HCT116 (cell line): Measurements from ENCODE around the gene ELMOD3. TPM values are rescaled to one million over a fixed set of nuclear protein-coding genes. Genes with fewer than 3 reads are reported as not detected.

ENCODE experiments used
- ATAC-seq: fragments of 200-7000 bp; cut with Tn5 transposase; 2 replicates; pipeline ENCODE4 v1.9.1; 2020; ENCODE audit warnings: mild to moderate bottlenecking, moderate library complexity
- BruUV-seq: library from RNA; stranded (reverse); fragments of 400-500 nt; replicated peaks from 2 replicates; lab custom pipeline; 2021; lab: Mats Ljungman, UMichigan
- CTCF ChIA-PET: fragments of 300-600 bp; sonication (Branson Sonifier 250); formaldehyde crosslinking; loops from one replicate; lab custom pipeline; 2021; ENCODE audit warnings: antibody characterized with exemption; lab: Charles Lee
- POLR2A ChIA-PET: fragments of 300-600, 350-600 bp; sonication (Branson Sonifier 250); formaldehyde crosslinking; loops from one replicate; lab custom pipeline; 2021; ENCODE audit warnings: antibody characterized with exemption; lab: Charles Lee
- RAD21 ChIA-PET, 2 experiments: fragments of 300-600 bp; sonication (Branson Sonifier 250); formaldehyde crosslinking; loops; one replicate each; lab custom pipeline; 2023; ENCODE audit warnings: low total read pairs in 2 of 2; ENCODE audit not compliant: uncharacterized antibody in 2 of 2, unreplicated experiment in 2 of 2, low non-redundant PET in 1 of 2; lab: Charles Lee
- DNase-seq: peaks from one replicate; pipeline ENCODE4 v3.0.0-alpha.2; 2010; ENCODE audit warnings: low read depth, low spot score
- H2AFZ ChIP-seq: fragments of 200-600 bp; shearing (Covaris generic), sonication (generic); 2 replicates; pipeline ENCODE4 v1.6.1; 2017; ENCODE audit warnings: low read depth, mixed run types, mixed read lengths, antibody characterized with exemption, low read length; ENCODE audit not compliant: poor library complexity, severe bottlenecking
- H3K27ac ChIP-seq: 2 replicates; pipeline ENCODE4 v1.5.1; 2012; ENCODE audit warnings: low read depth, low read length
- H3K27me3 ChIP-seq: fragments of 200-600 bp; sonication (generic); 2 replicates; pipeline ENCODE4 v1.6.1; 2016; ENCODE audit warnings: mixed run types, low read length, mixed read lengths; ENCODE audit not compliant: insufficient read depth
- H3K36me3 ChIP-seq, 2 experiments: fragments of 200-500 bp in 1 of 2; fragments of 200-600 bp in 1 of 2; sonication (Bioruptor generic) in 1 of 2; sonication (generic) in 1 of 2; 2 replicates each; pipeline versions ENCODE4 v1.5.1 to v1.6.1; 2014 to 2016; ENCODE audit warnings: low read length in 2 of 2, inconsistent platforms in 1 of 2, mixed read lengths in 1 of 2, mixed run types in 1 of 2; ENCODE audit not compliant: insufficient read depth in 2 of 2, control insufficient read depth in 1 of 2
- H3K4me1 ChIP-seq, 2 experiments: fragments of 200-600 bp in 1 of 2; sonication (generic) in 1 of 2; 2 replicates each; pipeline versions ENCODE4 v1.5.1 to v1.6.1; 2012 to 2017; ENCODE audit warnings: low read length in 2 of 2, inconsistent platforms in 1 of 2, mild to moderate bottlenecking in 1 of 2, mixed read lengths in 1 of 2, mixed run types in 1 of 2, moderate library complexity in 1 of 2; ENCODE audit not compliant: insufficient read depth in 2 of 2, control insufficient read depth in 1 of 2
- H3K4me2 ChIP-seq: fragments of 200-600 bp; sonication (generic); 2 replicates; pipeline ENCODE4 v1.6.1; 2017; ENCODE audit warnings: mixed run types, low read length, mixed read lengths
- H3K4me3 ChIP-seq, 2 experiments: fragments of 200-600 bp in 1 of 2; sonication (generic) in 1 of 2; replicated peaks in 1 of 2; 2 replicates each; pipeline ENCODE4 v1.5.1; 2011 to 2016; ENCODE audit warnings: low read length in 2 of 2, control low read depth in 1 of 2, low read depth in 1 of 2, mild to moderate bottlenecking in 1 of 2, mixed read lengths in 1 of 2, mixed run types in 1 of 2
- H3K79me2 ChIP-seq: fragments of 200-600 bp; sonication (generic); 2 replicates; pipeline ENCODE4 v1.6.1; 2017; ENCODE audit warnings: mild to moderate bottlenecking, mixed run types, low read length, moderate library complexity, mixed read lengths; ENCODE audit not compliant: insufficient read depth
- H3K9ac ChIP-seq: fragments of 200-600 bp; sonication (generic); 2 replicates; pipeline ENCODE4 v1.6.1; 2016; ENCODE audit warnings: low read length, mixed read lengths
- H3K9me2 ChIP-seq: fragments of 200-600 bp; sonication (generic), shearing (Covaris generic); 2 replicates; pipeline ENCODE4 v1.6.1; 2017; ENCODE audit warnings: mixed run types, mild to moderate bottlenecking, moderate library complexity; ENCODE audit not compliant: insufficient read depth
- H3K9me3 ChIP-seq, 2 experiments: fragments of 200-500 bp in 1 of 2; fragments of 200-600 bp in 1 of 2; sonication (Bioruptor generic) in 1 of 2; sonication (generic) in 1 of 2; 2 replicates each; pipeline ENCODE4 v1.6.1; 2014 to 2017; ENCODE audit warnings: low read length in 2 of 2, mixed read lengths in 2 of 2, inconsistent platforms in 1 of 2, low read depth in 1 of 2, mild to moderate bottlenecking in 1 of 2, mixed run types in 1 of 2, moderate library complexity in 1 of 2; ENCODE audit not compliant: control insufficient read depth in 1 of 2, insufficient read depth in 1 of 2
- H4K20me1 ChIP-seq: fragments of 200-600 bp; sonication (generic), shearing (Covaris generic); 2 replicates; pipeline ENCODE4 v1.6.1; 2017; ENCODE audit warnings: mixed run types, mild to moderate bottlenecking, moderate library complexity; ENCODE audit not compliant: insufficient read depth
- CBX3 ChIP-seq: IDR thresholded peaks from 2 replicates; pipeline ENCODE4 v1.6.1; 2012; ENCODE audit warnings: low read depth
- CEBPB ChIP-seq: IDR thresholded peaks from 2 replicates; pipeline ENCODE4 v1.6.1; 2012; ENCODE audit warnings: low read depth
- CTCF ChIP-seq, 3 experiments: fragments of 200-600 bp in 1 of 3; sonication (generic) in 1 of 3; IDR thresholded peaks in 2 of 3; conservative IDR thresholded peaks in 1 of 3; 2 replicates each; pipeline ENCODE4 v1.5.1; 2012 to 2017; ENCODE audit warnings: low read depth in 2 of 3, low read length in 2 of 3, antibody characterized with exemption in 1 of 3, borderline replicate concordance in 1 of 3, control low read depth in 1 of 3, mild to moderate bottlenecking in 1 of 3, mixed read lengths in 1 of 3, mixed run types in 1 of 3, moderate library complexity in 1 of 3; ENCODE audit not compliant: insufficient read depth in 1 of 3
- EGR1 ChIP-seq: IDR thresholded peaks from 2 replicates; pipeline ENCODE4 v1.6.1; 2012; ENCODE audit warnings: low read depth
- ELF1 ChIP-seq: IDR thresholded peaks from 2 replicates; pipeline ENCODE4 v1.6.1; 2012; ENCODE audit warnings: low read depth, borderline replicate concordance
- EZH2phosphoT487 ChIP-seq: fragments of 200-600 bp; IDR thresholded peaks from 2 replicates; pipeline ENCODE4 v1.6.1; 2018; ENCODE audit warnings: antibody characterized with exemption, borderline replicate concordance
- FOSL1 ChIP-seq: IDR thresholded peaks from 2 replicates; pipeline ENCODE4 v1.6.1; 2012; ENCODE audit warnings: low read depth
- JUND ChIP-seq: IDR thresholded peaks from 2 replicates; pipeline ENCODE4 v1.6.1; 2012
- POLR2A ChIP-seq: IDR thresholded peaks from 2 replicates; pipeline ENCODE4 v1.7.0; 2011; ENCODE audit warnings: borderline replicate concordance; ENCODE audit not compliant: insufficient read depth, insufficient read length; ENCODE audit errors: extremely low read depth
- RAD21 ChIP-seq: IDR thresholded peaks from 2 replicates; pipeline ENCODE4 v1.6.1; 2012; ENCODE audit warnings: low read depth, mild to moderate bottlenecking
- SIN3A ChIP-seq: IDR thresholded peaks from 2 replicates; pipeline ENCODE4 v1.6.1; 2012; ENCODE audit warnings: low read depth
- SP1 ChIP-seq: IDR thresholded peaks from 2 replicates; pipeline ENCODE4 v1.6.1; 2012; ENCODE audit warnings: low read depth
- SRF ChIP-seq: IDR thresholded peaks from 2 replicates; pipeline ENCODE4 v1.6.1; 2012; ENCODE audit warnings: low read depth
- TCF7L2 ChIP-seq: IDR thresholded peaks from 2 replicates; pipeline ENCODE4 v1.7.0; 2011; ENCODE audit warnings: borderline replicate concordance, inconsistent platforms; ENCODE audit not compliant: insufficient read depth, insufficient read length; ENCODE audit errors: extremely low read depth
- YY1 ChIP-seq: IDR thresholded peaks from 2 replicates; pipeline ENCODE4 v1.6.1; 2011; ENCODE audit warnings: low read length, low read depth, moderate library complexity, mild to moderate bottlenecking; ENCODE audit not compliant: insufficient replicate concordance; ENCODE audit errors: extremely low read depth
- ZBTB33 ChIP-seq: IDR thresholded peaks from 2 replicates; pipeline ENCODE4 v1.6.1; 2011; ENCODE audit warnings: mild to moderate bottlenecking, low read length, moderate library complexity; ENCODE audit not compliant: insufficient replicate concordance; ENCODE audit errors: extremely low read depth
- ZFX ChIP-seq: fragments of 450-650 bp; IDR thresholded peaks from 2 replicates; pipeline ENCODE4 v1.6.1; 2017
- intact Hi-C: fragments of 100-400 bp; cut with micrococcal nuclease; formaldehyde crosslinking; loops from 2 replicates; pipeline ENCODE4 v1.10.0; 2022
- total RNA-seq: library from RNA; stranded (reverse); gene quantifications from one replicate; pipeline ENCODE4 v1.2.1, GENCODE V29; 2021; ENCODE audit not compliant: unreplicated experiment

The ELMOD3 gene
- total RNA-seq, 1 experiment from 2014 or later, result 9.2 TPM

- CTCF ChIA-PET, result no interaction called here
- H3K4me2 ChIP-seq, result no peak overlapping the region
- H3K27ac ChIP-seq, result no peak overlapping the region
- no peak for ATAC-seq
- POLR2A ChIA-PET, result interaction anchor here (0.7 kb wide), 1 partner anchor 402 kb away, joined by 3 read pairs; no protein-coding TSS in a partner anchor
- BruUV-seq, result TSS peak; percentile 71
- no peak overlapping the region for H3K9ac ChIP-seq
- no peak overlapping the region for H2AFZ ChIP-seq
- H3K9me2 ChIP-seq, result no peaks in the 10 kb centered on the region
- no peaks in the 10 kb centered on the region for H3K27me3 ChIP-seq
- H3K4me1 ChIP-seq, result no peaks in the 10 kb centered on the region
- H4K20me1 ChIP-seq, result no peaks in the 10 kb centered on the region
- H3K36me3 ChIP-seq, result no peaks in the 10 kb centered on the region
- no peaks in the 10 kb centered on the region for H3K79me2 ChIP-seq
- TF ChIP-seq ZFX (no peak), SP1 (no peak), ZBTB33 (no peak), EZH2phosphoT487 (no peak), CTCF (IDR thresholded peaks at IDR 0.05 in 2 of 3, conservative IDR thresholded peaks at IDR 0.05 in 1 of 3; ENCODE audit: borderline replicate concordance in 1 of 3, insufficient read depth in 1 of 3, low read depth in 2 of 3, low read length in 2 of 3) (no peak), RAD21 (no peak), EGR1 (no peak), SRF (no peak), FOSL1 (no peak), ELF1 (no peak), SIN3A (no peak), CBX3 (no peak), POLR2A (no peak), JUND (no peak), TCF7L2 (no peak), CEBPB (no peak), YY1 (no peak)
- DNase-seq, result no peak
- intact Hi-C loops, result no loop called here
- RAD21 ChIA-PET, result no interaction called here
- no peaks in the 10 kb centered on the region for H3K9me3 ChIP-seq
- no peak overlapping the region for H3K4me3 ChIP-seq
These were observed 44.8 kb upstream of the ELMOD3 start for GRCh38 chr2:85309699-85310321.
